HEK293 (cell line): ENCODE results near the gene PSMA7.
A peak's percentile ranks its signal among the peaks of the same experiment; 100 is the strongest.

Experiments used
- CTCF ChIA-PET: fragments of 350-600 bp; formaldehyde crosslinking; extraction: SDS; loops from one replicate; lab custom pipeline; 2021; ENCODE audit warnings: antibody characterized with exemption; lab: Yijun Ruan, JAX
- POLR2A ChIA-PET: fragments of 300-600 bp; formaldehyde crosslinking; extraction: SDS; loops from one replicate; lab custom pipeline; 2020; ENCODE audit warnings: antibody characterized with exemption, inconsistent platforms; lab: Yijun Ruan, JAX
- H3K27ac ChIP-seq: fragments of 200-500 bp; sonication (Bioruptor generic); 2 replicates; pipeline ENCODE4 v1.5.1; 2014; ENCODE audit warnings: low read depth, low read length, control low read depth, inconsistent platforms; ENCODE audit errors: extremely low read depth
- H3K36me3 ChIP-seq, 2 experiments: fragments of 200-500 bp in 1 of 2; sonication (Bioruptor generic) in 1 of 2; 1 replicate in 1 of 2; 2 replicates in 1 of 2; pipeline ENCODE4 v1.5.1; 2014 to 2017; ENCODE audit warnings: inconsistent platforms in 2 of 2, low read length in 2 of 2; ENCODE audit not compliant: control insufficient read depth in 2 of 2, insufficient read depth in 1 of 2
- H3K4me1 ChIP-seq: fragments of 200-500 bp; sonication (Bioruptor generic); 2 replicates; pipeline ENCODE4 v1.5.1; 2014; ENCODE audit warnings: mild to moderate bottlenecking, low read length, inconsistent platforms; ENCODE audit not compliant: control insufficient read depth, insufficient read depth
- H3K4me3 ChIP-seq: 2 replicates; pipeline ENCODE4 v1.5.1; 2011; ENCODE audit warnings: low read depth, mild to moderate bottlenecking, control low read depth, low read length, moderate library complexity
- H3K9me3 ChIP-seq: fragments of 200-500 bp; sonication (Bioruptor generic); 2 replicates; pipeline ENCODE4 v1.5.1; 2014; ENCODE audit warnings: low read depth, low read length, inconsistent platforms; ENCODE audit not compliant: control insufficient read depth, insufficient read depth
- BCL11A ChIP-seq: fragments of 450-650 bp; formaldehyde crosslinking; IDR thresholded peaks from 2 replicates; pipeline ENCODE4 v1.5.1; 2016; ENCODE audit warnings: low read depth, missing biosample characterization, missing genetic modification characterization
- EGR2 ChIP-seq: fragments of 450-650 bp; formaldehyde crosslinking; IDR thresholded peaks from 2 replicates; pipeline ENCODE4 v1.5.1; 2016; ENCODE audit warnings: low read depth, missing biosample characterization, missing genetic modification characterization
- FEZF1 ChIP-seq: fragments of 450-650 bp; formaldehyde crosslinking; IDR thresholded peaks from 2 replicates; pipeline ENCODE4 v1.5.1; 2016; ENCODE audit warnings: missing biosample characterization, missing genetic modification characterization
- GLIS1 ChIP-seq: fragments of 450-650 bp; formaldehyde crosslinking; IDR thresholded peaks from 2 replicates; pipeline ENCODE4 v1.5.1; 2016; ENCODE audit warnings: missing biosample characterization, missing genetic modification characterization
- HOXD13 ChIP-seq: sonication (generic); formaldehyde crosslinking; IDR thresholded peaks from 2 replicates; pipeline ENCODE4 v1.8.0; 2022; ENCODE audit warnings: missing genetic modification reagents, borderline replicate concordance
- KLF10 ChIP-seq: fragments of 450-650 bp; IDR thresholded peaks from 2 replicates; pipeline ENCODE4 v1.5.1; 2018; ENCODE audit warnings: missing biosample characterization, mild to moderate bottlenecking, missing genetic modification characterization
- ZFHX2 ChIP-seq: fragments of 450-650 bp; formaldehyde crosslinking; conservative IDR thresholded peaks from 2 replicates; pipeline ENCODE4 v1.5.1; 2016; ENCODE audit warnings: missing biosample characterization, missing genetic modification characterization
- ZFP37 ChIP-seq: fragments of 450-650 bp; formaldehyde crosslinking; IDR thresholded peaks from 2 replicates; pipeline ENCODE4 v1.5.1; 2016; ENCODE audit warnings: missing biosample characterization, missing genetic modification characterization
- ZNF596 ChIP-seq: fragments of 450-650 bp; IDR thresholded peaks from 2 replicates; pipeline ENCODE4 v1.5.0; 2018; ENCODE audit warnings: missing biosample characterization, mild to moderate bottlenecking, missing genetic modification characterization, moderate library complexity
- ZXDB ChIP-seq: fragments of 450-650 bp; formaldehyde crosslinking; IDR thresholded peaks from 2 replicates; pipeline ENCODE4 v1.5.1; 2016; ENCODE audit warnings: missing biosample characterization, missing genetic modification characterization
- TF ChIP-seq, protein P1 (sequence below): fragments of 450-650 bp; formaldehyde crosslinking; conservative IDR thresholded peaks from 2 replicates; pipeline ENCODE4 v1.5.1; 2016; ENCODE audit warnings: low read depth, missing biosample characterization, missing genetic modification characterization
- TF ChIP-seq, protein P2 (sequence below): fragments of 450-650 bp; formaldehyde crosslinking; IDR thresholded peaks from 2 replicates; pipeline ENCODE4 v1.5.1; 2016; ENCODE audit warnings: missing biosample characterization, missing genetic modification characterization

Gene PSMA7

DNA sequence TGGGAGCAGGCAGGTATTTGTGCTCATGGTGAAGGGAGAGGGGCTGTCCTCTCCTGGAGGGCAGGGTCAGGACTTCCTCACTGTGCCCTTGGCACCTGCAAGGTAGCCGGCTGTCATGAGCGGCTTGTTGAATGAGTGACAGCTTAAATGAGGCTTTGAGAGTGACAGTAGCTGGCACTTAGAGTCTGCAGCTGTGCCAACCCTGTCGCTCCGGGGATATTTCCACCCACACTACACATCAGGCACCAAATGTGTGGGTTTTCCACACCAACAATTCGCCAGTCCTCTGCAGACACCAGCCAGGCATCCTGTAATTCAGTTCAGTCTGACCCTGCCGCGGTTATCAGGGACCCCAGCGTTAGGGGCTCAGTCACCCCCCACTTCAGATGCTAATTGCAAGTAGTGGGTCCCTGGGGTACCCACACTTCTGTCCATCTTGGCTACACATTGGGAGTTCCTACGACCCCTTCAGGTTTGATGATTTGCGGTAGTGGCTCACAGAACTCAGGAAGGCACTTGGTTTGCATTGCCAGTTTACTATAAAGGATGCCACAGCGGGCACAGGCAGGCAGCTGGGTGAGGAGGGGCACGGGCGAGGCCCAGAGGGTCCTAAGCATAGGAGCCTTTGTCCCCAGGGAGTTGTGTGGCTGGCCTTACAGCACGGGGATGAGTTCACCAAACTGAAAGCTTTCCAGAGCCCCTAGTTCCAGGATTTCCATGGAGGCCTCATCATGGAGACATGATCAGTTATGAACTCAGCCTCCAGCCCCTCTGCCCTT lies 48.8 kb upstream of the PSMA7 start:
- ChIA-PET CTCF (interaction anchor here (0.7 kb wide), 1 partner anchor 574 kb away, joined by 3 read pairs; no protein-coding TSS in a partner anchor), POLR2A (no interaction called here)
- H3K27ac ChIP-seq: no peak overlapping the region

DNA sequence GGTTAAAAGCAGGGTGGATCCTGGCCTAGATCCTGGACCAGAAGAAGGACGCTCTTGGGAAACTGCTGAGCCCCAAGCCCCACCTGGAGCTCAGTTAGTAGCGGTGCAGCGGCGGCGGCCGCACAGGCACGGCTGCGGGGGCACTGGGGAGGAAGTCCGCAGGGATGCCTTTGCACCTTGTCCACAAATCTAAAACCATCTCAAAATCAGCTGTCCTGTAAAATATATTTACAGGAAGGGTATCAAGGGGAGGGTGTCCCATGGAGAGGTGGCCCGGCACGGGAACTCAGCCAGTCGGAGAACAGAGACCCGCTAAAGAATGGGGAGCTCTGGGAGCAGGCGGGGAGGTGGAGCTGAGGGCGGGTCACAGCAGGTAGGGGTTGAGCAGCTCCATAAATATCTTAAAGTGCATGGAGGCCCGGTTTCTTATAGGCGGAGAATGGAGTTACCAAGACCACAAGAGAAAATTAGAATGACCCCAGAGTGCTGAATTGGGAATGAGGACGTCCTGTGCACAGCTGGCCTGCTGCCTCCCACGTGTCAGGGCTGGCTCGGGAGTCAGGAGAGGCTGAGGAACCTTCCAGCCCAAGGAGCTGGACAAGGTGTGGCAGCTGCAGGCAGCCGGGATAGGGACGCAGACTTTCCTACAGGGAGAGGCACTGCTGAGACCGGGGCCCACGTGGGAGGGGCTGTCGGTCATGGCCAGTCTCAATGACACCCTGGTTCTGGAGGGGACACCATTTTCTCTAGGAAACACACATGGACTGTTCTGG lies 47.6 kb upstream of the PSMA7 start:
- TF ChIP-seq, protein P1, sequence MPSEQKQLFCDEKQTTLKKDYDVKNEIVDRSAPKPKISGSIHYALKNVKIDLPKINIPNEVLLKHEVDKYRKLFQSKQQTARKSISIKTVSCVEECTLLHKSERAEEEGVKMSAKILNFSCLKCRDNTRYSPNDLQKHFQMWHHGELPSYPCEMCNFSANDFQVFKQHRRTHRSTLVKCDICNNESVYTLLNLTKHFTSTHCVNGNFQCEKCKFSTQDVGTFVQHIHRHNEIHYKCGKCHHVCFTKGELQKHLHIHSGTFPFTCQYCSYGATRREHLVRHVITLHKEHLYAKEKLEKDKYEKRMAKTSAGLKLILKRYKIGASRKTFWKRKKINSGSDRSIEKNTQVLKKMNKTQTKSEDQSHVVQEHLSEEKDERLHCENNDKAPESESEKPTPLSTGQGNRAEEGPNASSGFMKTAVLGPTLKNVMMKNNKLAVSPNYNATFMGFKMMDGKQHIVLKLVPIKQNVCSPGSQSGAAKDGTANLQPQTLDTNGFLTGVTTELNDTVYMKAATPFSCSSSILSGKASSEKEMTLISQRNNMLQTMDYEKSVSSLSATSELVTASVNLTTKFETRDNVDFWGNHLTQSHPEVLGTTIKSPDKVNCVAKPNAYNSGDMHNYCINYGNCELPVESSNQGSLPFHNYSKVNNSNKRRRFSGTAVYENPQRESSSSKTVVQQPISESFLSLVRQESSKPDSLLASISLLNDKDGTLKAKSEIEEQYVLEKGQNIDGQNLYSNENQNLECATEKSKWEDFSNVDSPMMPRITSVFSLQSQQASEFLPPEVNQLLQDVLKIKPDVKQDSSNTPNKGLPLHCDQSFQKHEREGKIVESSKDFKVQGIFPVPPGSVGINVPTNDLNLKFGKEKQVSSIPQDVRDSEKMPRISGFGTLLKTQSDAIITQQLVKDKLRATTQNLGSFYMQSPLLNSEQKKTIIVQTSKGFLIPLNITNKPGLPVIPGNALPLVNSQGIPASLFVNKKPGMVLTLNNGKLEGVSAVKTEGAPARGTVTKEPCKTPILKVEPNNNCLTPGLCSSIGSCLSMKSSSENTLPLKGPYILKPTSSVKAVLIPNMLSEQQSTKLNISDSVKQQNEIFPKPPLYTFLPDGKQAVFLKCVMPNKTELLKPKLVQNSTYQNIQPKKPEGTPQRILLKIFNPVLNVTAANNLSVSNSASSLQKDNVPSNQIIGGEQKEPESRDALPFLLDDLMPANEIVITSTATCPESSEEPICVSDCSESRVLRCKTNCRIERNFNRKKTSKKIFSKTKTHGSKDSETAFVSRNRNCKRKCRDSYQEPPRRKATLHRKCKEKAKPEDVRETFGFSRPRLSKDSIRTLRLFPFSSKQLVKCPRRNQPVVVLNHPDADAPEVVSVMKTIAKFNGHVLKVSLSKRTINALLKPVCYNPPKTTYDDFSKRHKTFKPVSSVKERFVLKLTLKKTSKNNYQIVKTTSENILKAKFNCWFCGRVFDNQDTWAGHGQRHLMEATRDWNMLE: no peak
- no peak for TF ChIP-seq ZNF596
- TF ChIP-seq BCL11A (tag by site-specific recombination): no peak
- no peak for TF ChIP-seq FEZF1 (tag by site-specific recombination)
- TF ChIP-seq HOXD13 (CRISPR knock-in tag): no peak
- TF ChIP-seq ZXDB (tag by site-specific recombination): no peak
- no peak for TF ChIP-seq ZFP37 (tag by site-specific recombination)
- no peak for TF ChIP-seq KLF10
- TF ChIP-seq, protein P2, sequence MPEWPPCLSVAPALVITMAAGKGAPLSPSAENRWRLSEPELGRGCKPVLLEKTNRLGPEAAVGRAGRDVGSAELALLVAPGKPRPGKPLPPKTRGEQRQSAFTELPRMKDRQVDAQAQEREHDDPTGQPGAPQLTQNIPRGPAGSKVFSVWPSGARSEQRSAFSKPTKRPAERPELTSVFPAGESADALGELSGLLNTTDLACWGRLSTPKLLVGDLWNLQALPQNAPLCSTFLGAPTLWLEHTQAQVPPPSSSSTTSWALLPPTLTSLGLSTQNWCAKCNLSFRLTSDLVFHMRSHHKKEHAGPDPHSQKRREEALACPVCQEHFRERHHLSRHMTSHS: no peak
- no peaks in the 10 kb centered on the region for H3K4me1 ChIP-seq
- CTCF ChIA-PET: no interaction called here
- H3K4me3 ChIP-seq: no peak overlapping the region
- H3K9me3 ChIP-seq: no peaks in the 10 kb centered on the region
- H3K27ac ChIP-seq: no peak overlapping the region
- POLR2A ChIA-PET: interaction anchor here (0.6 kb wide), 1 partner anchor 24 kb away, joined by 6 read pairs; no protein-coding TSS in a partner anchor
- peaks cover 19 to 51% of the 10 kb centered on the region in 2 experiments for H3K36me3 ChIP-seq

More for the DNA sequence above, 48.8 kb upstream of the PSMA7 start:
- H3K4me3 ChIP-seq: no peak overlapping the region
- H3K9me3 ChIP-seq: no peaks in the 10 kb centered on the region
- H3K4me1 ChIP-seq: no peaks in the 10 kb centered on the region
- peaks cover 24 to 58% of the 10 kb centered on the region in 2 experiments for H3K36me3 ChIP-seq
- TF ChIP-seq EGR2 (0 out of 2 replicates have a peak, but pooled peaks have one; percentile 6), ZFHX2 (peak; percentile 33; the same call in 1 of the 2 replicates), GLIS1 (no peak)
